ENCODE data around the gene OGT.
"Not testable (repeated sequence)": the region's sequence is repeated elsewhere in the genome, so short reads cannot be mapped to it uniquely, and the experiment has no call there.

OGT gene

GRCh38 chrX:71541210-71542022 is 8.5 kb downstream of the OGT start:
- no peak for DNase-seq

DNA sequence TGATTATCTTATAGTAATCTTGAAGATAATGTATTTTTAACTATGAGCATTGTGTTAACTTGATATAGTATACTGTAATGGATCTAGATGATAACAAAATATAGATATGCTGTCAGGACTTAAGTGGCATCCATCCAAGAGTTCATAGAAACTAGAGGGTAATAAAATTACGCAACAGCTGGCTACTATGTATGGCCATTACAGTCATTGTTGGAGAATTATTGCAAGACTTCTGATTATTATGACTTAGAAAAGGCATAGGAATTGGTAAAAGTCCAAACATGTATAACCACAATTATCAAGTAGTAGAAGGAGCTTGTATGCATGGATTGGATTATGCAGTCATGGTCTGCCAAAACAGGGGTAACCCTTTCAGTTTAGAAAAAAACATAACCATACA is 9.5 kb downstream of the OGT start:
- no peak for DNase-seq

DNA sequence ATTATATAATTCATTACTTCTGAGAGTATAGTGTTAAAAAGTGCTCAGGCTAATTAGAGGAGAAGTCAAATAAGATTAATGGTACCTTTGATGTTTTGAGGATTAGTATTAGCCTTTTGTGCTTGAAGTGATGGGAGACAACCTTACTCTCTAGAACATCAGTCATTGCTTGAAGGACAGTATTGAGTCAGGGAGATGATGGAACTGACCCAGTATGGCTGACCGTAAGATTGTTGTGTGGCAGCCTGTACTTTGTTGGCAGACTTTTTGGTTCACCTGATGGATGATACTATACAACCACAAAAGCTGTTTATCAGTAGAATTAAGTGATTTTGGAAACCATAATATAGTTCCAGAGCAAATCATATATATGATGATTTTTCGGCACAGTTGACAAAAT is 9.9 kb downstream of the OGT start:
- DNase-seq, result no peak

DNA sequence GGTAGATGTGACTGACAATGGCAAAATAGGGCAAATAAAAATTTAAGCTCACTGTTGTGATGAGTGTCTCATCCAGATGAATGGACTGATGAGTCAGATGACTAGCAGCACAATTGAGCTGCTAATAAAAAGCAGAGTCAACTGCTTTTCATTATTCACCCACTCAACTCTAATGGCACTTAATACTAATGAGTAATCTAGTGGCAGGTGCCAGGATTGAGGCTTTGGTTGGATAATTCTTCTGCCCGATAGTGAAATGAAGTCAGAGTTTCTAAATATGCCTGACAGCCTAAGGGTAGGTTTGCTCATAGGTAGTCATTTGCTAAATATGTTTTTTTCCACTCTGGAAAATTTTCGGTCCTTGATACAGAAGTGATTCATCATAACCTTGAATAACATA is 10.4 kb downstream of the OGT start:
- DNase-seq, result no peak

DNA sequence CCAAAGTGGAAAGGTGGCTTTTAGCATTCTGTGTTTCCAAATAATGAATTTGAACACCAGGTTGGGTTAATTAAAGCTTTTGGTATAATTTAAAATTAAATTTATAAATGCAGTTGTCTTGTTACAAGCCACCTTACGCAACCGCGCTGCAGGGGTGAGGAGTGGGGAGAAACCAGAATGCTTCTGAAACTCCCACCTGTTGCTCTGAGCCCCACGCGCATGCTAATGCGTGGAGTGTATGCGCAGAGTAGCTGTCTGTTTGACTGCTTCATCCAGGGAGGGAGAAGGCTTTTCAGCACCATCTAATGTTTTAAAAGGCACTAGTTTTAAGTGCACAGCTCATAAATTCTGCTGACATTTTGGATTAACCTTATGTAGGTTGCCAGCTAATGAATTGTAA is 12.5 kb downstream of the OGT start:
- DNase-seq, result no peak

DNA sequence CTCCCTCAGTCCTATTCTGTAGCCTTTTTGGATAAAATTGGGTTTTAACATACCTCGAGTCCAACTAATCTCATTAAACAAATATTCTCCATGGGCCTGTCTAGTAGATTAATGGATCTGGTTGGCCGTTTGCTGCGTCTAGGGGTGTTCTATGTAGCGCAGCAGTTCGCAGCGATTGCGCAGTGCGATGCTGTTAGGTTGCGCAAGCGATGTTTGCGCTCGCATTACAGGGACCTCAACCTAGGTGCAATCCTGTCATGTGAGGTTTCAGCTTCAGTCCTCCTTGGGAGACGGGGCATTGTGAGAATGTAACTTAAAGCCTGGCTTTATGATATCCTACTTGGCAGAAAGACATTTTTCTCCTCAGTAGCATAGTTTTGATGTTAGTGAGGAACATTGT is 14.0 kb downstream of the OGT start:
- no peak for DNase-seq

GRCh38 chrX:71547339-71547738 is 14.4 kb downstream of the OGT start:
- DNase-seq, result no peak

DNA sequence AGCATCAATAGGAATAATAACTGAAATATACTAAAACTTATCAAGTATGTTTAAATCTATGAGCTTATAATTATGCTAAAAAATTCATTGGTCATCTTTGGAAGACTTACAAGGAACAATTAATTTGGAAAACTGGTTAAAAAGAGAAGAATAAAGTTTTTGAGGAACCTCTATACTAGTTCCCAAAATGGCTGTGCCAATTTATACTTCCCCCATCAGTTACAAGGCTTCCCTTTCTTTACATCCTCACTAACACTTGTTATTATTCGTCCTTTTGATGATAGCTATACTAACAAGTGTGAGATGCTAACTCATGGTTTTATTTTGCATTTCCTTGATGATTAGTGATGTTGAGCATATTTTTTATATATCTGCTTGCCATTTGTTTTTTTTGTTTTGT is 17.1 kb downstream of the OGT start:
- DNase-seq, result no peak

- DNase-seq, result no peak
Observed at GRCh38 chrX:71550578-71550977, 17.7 kb downstream of the OGT start.

- no peak for DNase-seq
Observed at GRCh38 chrX:71556036-71556435, 23.1 kb downstream of the OGT start.

DNA sequence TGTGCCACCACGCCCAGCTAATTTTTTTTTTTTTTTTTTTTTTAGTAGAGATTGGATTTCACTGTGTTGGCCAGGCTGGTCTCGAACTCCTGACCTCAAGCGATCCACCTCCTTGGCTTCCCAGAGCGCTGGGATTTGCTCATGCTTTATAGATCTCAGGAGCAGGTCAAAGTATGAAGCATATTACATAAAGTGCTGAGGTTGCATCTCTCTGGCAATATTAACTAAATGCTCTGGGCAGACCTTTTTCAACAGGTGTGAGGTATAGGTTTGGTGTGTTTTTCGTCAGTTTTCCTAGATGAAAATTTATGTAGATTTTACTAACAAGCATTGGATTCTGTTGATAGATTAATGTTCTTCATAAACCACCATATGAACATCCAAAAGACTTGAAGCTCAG is 26.0 kb downstream of the OGT start:
- no peak for DNase-seq

GRCh38 chrX:71559773-71560172 is 26.9 kb downstream of the OGT start:
- DNase-seq, result not testable (repeated sequence)

GRCh38 chrX:71563921-71564320 is 31.0 kb downstream of the OGT start:
- no peak for DNase-seq

DNA sequence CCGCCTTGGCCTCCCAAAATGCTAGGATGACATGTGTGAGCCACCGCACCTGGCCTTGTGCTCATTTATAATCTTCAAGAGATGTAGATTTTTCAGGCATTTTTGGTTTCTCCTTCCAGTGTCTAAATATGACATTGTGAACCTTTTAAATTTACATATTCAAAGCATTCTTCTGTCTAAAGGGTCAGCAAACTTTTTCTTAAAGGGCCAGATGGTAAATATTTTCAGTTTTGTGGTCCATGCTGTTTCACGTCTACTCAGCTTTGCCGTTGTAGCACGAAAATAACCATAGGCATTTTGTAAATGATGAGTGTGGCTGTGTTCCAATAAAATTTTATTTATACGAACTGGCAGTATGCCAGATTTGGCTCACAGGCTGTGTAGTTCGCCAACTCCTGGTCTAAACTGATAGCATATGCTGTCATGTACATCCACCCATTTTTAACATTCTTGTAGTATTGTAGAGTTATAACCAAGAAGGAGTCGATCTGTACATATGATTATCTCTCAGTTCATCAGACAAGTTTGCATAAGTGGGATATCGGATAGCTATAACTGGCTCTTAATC is 32.7 kb downstream of the OGT start:
- DNase-seq, result no peak

DNA sequence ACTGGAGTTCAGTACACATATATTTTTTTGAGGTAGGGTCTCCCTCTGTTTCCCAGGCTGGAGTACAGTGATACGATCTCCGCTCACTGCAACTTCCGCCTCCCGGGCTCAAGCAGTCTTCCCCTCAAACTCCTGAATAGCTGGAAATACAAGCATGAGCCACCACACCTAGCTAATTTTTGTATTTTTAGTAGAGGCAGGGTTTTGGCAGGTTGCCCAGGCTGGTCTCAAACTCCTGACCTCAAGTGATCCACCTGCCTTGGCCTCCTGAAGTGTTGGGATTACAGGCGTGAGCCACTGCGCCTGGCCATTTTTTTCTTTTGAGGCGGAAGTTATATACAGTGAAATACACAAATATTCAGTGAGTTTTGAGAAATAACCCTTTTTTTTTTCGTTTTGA is 38.5 kb downstream of the OGT start:
- not testable (repeated sequence) for DNase-seq

- DNase-seq, result no peak
Observed at GRCh38 chrX:71573590-71573989, 40.7 kb downstream of the OGT start.

DNA sequence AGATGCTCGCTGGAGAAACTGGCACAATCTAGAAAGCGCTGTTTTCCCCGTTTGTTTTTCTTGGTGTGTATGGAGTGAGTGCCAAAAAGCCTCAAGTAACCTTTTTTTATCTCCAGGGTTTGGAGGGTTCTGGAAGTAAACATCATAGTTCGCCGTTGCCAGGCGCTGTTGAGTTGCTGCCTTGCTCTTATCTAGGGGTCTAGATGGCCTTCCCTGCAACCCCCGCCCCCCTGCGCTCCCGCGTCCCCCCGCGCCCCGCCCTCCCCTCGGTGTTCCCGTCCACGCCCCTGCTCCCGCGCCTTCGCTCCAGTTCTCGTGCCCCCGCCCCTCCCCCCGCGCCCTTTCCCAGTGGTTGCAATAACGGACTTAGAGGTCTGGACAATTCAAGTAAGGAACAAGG is 44.8 kb downstream of the OGT start:
- no peak for DNase-seq

DNA sequence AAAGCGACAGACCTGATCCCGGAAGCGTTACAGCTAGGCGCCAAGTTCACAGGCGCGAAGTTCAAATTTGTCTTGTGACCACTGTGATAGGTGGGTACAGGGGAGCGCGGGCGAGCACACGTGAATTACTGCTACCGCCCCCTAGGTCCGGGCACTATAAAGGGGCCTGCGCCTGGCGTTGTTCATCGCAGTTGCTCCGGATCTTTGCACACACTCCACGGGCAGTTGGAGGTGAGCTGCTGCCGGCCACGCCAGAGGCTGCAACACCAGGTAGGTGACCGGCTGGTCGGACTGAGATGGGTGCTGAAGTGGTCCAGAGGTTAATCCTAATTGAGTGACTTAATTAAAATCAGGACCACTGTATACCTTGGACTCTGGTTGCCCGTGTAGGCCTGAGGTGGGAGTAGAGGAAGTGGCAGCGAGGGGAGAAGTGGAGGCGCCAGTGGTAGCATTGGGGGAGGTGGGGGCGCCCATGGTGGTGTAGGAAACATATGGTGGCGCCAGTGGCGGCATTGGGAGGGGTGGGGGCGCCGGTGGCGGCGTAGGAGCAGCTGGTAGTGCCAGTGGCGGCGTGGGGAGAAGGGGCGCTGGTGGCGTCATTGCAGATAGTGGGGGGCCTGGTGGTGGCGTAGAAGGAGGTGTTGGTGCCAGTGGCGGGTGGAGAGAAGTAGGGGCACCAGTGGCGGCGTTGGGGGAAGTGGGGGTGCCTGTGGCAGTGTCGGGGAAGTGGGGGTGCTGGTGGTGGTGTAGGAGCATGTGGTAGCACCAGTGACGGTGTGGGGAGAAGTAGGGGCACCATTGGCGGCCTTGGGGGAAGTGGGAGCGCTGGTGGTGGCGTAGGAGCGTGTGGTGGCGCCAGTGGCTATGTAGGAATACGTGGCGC is 45.6 kb downstream of the OGT start, which contains the start of gene GCNA:
Gene GCNA (plus strand): TSS at position 185 of the 883 bp plus-strand sequence. CDS start 2,385 bp downstream, outside the sequence.
- DNase-seq, result no peak

DNA sequence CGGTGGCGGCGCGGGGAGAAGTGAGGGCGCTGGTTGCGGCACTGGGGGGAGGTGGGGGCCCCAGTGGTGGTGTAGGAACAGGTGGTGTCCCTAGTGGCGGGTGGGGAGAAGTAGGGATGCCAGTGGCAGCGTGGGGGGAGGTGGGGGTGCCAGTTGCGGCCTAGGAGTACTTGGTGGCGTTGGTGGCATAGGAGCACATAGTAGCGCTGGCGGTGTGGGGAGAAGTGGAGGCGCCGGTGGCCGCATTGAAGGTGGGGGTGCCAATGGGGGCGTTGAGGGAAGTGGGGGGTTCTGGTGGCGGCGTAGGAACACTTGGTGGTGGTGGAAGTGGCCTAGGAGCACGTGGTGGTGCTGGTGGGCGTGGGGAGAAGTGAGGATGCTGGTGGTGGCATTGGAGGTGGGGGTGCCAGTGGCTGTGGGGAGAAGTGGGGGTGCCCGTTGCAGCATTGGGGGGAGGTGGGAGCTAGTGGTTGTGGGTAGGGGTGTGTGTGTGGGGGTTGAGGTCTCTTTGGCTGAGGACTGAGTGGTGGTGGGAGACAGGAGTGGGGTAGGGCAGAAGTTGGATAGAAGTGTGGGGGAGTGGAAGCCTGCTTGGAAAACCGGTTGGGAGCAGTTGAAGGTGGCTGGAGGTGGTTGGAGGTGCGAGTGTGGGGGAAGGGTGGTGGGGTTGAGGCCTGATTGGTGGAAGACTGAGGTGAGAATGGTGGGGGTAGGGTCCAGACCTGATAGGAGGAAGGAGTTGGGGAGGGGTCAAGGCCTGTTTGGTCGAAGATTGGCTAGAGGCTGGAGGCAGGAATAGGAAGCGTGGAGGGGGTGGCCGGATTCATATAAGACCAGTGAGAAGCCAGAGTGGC is 46.5 kb downstream of the OGT start:
- DNase-seq, result no peak

- no peak for DNase-seq
Observed at GRCh38 chrX:71579990-71580380, 47.1 kb downstream of the OGT start.

DNA sequence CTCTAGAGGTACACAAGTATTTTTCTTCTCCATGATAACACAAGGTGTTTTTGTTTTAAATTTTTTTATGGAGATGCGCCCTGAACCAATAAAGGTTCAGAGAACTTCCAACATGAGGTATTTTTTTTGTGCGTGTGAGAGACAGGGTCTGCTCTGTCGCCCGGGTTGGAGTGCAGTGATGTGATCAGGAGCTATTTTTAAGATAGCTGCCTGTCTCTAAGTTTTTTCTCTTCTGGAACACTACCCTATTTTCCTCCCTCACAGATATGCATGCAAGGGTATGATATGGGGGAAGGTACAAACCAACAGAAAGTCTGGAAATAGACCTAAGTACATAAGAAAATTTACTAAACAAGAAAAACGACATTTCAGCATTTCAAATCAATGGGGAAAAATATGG is 48.3 kb downstream of the OGT start:
- DNase-seq, result no peak

- DNase-seq, result no peak
Observed at GRCh38 chrX:71586929-71587328, 54.0 kb downstream of the OGT start.

GRCh38 chrX:71593210-71593609 is 60.3 kb downstream of the OGT start:
- not testable (repeated sequence) for DNase-seq

Measured in activated CD4-positive, alpha-beta T cell treated with anti-CD3 and anti-CD28 coated beads for 48 hours (primary cell).